Caco-2 (cell line): Measurements from ENCODE around the gene MAPK8IP3. TPM values are rescaled to one million over a fixed set of nuclear protein-coding genes. Genes with fewer than 3 reads are reported as not detected.

Source experiments
- BruUV-seq: library from RNA; stranded (reverse); fragments of 400-500 nt; replicated peaks from 2 replicates; lab custom pipeline; 2021; lab: Mats Ljungman, UMichigan
- CTCF ChIA-PET: fragments of 300-600 bp; sonication (Branson Sonifier 250); formaldehyde crosslinking; loops from one replicate; lab custom pipeline; 2022; ENCODE audit warnings: antibody characterized with exemption; lab: Charles Lee
- POLR2A ChIA-PET: fragments of 300-600 bp; sonication (Branson Sonifier 250); formaldehyde crosslinking; loops from one replicate; lab custom pipeline; 2022; ENCODE audit warnings: antibody characterized with exemption; lab: Charles Lee
- DNase-seq, 2 experiments: peaks; one replicate each; pipeline versions ENCODE4 v3.0.0 to v3.0.0-alpha.2; 2020 to 2022
- H3K27me3 ChIP-seq: replicated peaks from 2 replicates; pipeline ENCODE4 v1.6.0; 2011; ENCODE audit warnings: low read length; ENCODE audit not compliant: control insufficient read depth, insufficient read depth
- H3K36me3 ChIP-seq: 2 replicates; pipeline ENCODE4 v1.5.1; 2011; ENCODE audit warnings: low read length; ENCODE audit not compliant: control insufficient read depth, insufficient read depth
- H3K4me1 ChIP-seq: fragments of 250-450 bp; sonication (Bioruptor Pico); 2 replicates; pipeline ENCODE4 v1.5.1; 2020; ENCODE audit warnings: mild to moderate bottlenecking
- H3K4me3 ChIP-seq: 2 replicates; pipeline ENCODE4 v1.5.1; 2011; ENCODE audit warnings: low read depth, mild to moderate bottlenecking, control low read depth, low read length
- H3K9me3 ChIP-seq: fragments of 250-450 bp; sonication (Bioruptor Pico); 2 replicates; pipeline ENCODE4 v1.5.1; 2020; ENCODE audit warnings: mild to moderate bottlenecking, moderate library complexity
- H3K27ac Mint-ChIP-seq: one replicate; pipeline ENCODE4 v1.8.0; 2022; ENCODE audit warnings: mixed read lengths; ENCODE audit not compliant: unreplicated experiment
- H3K27me3 Mint-ChIP-seq: one replicate; pipeline ENCODE4 v1.8.0; 2022; ENCODE audit warnings: mixed read lengths; ENCODE audit not compliant: insufficient read depth, unreplicated experiment
- H3K36me3 Mint-ChIP-seq: one replicate; pipeline ENCODE4 v1.8.0; 2022; ENCODE audit warnings: mild to moderate bottlenecking, mixed read lengths; ENCODE audit not compliant: insufficient read depth, unreplicated experiment
- H3K4me1 Mint-ChIP-seq: one replicate; pipeline ENCODE4 v1.8.0; 2022; ENCODE audit warnings: low read depth, mixed read lengths; ENCODE audit not compliant: unreplicated experiment
- H3K4me3 Mint-ChIP-seq: one replicate; pipeline ENCODE4 v1.8.0; 2022; ENCODE audit warnings: mild to moderate bottlenecking, moderate library complexity, mixed read lengths; ENCODE audit not compliant: unreplicated experiment
- H3K9me3 Mint-ChIP-seq: one replicate; pipeline ENCODE4 v1.8.0; 2022; ENCODE audit warnings: mixed read lengths; ENCODE audit not compliant: unreplicated experiment
- intact Hi-C: fragments of 100-400 bp; cut with micrococcal nuclease; formaldehyde crosslinking; loops from one replicate; pipeline ENCODE4 v1.10.0; 2022; ENCODE audit not compliant: unreplicated experiment
- total RNA-seq: library from RNA; stranded (reverse); gene quantifications from 2 replicates; pipeline ENCODE4 v1.2.3, GENCODE V29; 2022
- TF ChIP-seq, protein P1 (sequence below), 2 experiments: fragments of 200-600 bp in 1 of 2; IDR thresholded peaks; 1 replicate in 1 of 2; 2 replicates in 1 of 2; pipeline versions ENCODE4 v1.5.1 to v1.8.0; 2011 to 2022; ENCODE audit warnings: antibody characterized with exemption in 1 of 2, control low read depth in 1 of 2, inconsistent platforms in 1 of 2, low read depth in 1 of 2, low read length in 1 of 2, mild to moderate bottlenecking in 1 of 2, moderate library complexity in 1 of 2; ENCODE audit not compliant: insufficient read depth in 1 of 2, severe bottlenecking in 1 of 2, unreplicated experiment in 1 of 2

MAPK8IP3 gene
- total RNA-seq, 1 experiment from 2014 or later: 60.5 TPM

DNA sequence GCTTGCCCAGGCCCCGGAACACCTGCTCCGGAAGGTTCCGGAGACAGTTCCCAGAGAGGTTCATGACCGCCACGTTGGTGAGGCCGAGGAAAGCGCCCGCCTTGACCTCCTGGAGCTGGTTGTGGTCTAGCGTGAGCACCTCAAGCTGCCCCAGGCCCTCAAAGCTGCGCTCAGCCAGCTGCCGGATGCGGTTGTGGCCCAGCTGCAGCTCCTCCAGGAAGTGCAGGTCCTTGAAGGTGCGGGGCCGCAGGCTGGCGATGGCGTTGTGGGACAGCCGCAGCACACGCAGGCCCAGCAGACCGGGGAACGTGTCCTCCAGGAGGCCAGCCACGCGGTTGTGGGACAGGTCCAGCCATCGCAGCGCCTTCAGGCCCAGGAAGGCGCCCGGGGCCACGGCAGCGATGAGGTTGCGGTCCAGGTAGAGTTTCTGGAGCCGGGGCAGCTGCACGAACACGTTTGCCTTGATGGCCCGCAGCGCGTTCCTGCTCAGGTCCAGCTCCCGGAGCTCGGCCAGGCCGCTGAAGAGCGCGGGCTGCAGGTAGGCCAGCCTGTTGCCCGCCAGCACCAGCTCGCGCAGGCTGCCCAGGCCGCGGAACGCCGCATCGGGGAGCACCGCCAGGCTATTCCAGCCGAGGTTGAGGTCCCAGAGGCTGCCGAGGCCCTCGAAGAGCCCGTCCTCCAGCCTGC, 85.4 kb downstream of the MAPK8IP3 start:
- H3K27me3 Mint-ChIP-seq: no peaks in the 10 kb centered on the region
- CTCF ChIA-PET: no interaction called here
- H3K4me3 Mint-ChIP-seq: no peak overlapping the region
- Histone ChIP-seq H3K27me3 (no peaks in the 10 kb centered on the region), H3K4me1 (no peaks in the 10 kb centered on the region), H3K9me3 (no peaks in the 10 kb centered on the region), H3K36me3 (no peaks in the 10 kb centered on the region), H3K4me3 (no peak overlapping the region)
- no peak overlapping the region for H3K27ac Mint-ChIP-seq
- TF ChIP-seq, protein P1, sequence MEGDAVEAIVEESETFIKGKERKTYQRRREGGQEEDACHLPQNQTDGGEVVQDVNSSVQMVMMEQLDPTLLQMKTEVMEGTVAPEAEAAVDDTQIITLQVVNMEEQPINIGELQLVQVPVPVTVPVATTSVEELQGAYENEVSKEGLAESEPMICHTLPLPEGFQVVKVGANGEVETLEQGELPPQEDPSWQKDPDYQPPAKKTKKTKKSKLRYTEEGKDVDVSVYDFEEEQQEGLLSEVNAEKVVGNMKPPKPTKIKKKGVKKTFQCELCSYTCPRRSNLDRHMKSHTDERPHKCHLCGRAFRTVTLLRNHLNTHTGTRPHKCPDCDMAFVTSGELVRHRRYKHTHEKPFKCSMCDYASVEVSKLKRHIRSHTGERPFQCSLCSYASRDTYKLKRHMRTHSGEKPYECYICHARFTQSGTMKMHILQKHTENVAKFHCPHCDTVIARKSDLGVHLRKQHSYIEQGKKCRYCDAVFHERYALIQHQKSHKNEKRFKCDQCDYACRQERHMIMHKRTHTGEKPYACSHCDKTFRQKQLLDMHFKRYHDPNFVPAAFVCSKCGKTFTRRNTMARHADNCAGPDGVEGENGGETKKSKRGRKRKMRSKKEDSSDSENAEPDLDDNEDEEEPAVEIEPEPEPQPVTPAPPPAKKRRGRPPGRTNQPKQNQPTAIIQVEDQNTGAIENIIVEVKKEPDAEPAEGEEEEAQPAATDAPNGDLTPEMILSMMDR (IDR thresholded peaks at IDR 0.05; ENCODE audit: insufficient read depth in 1 of 2, low read depth in 1 of 2, low read length in 1 of 2, severe bottlenecking in 1 of 2, unreplicated experiment in 1 of 2): no peak
- POLR2A ChIA-PET: no interaction called here
- no peaks in the 10 kb centered on the region for H3K9me3 Mint-ChIP-seq
- peaks cover 19% of the 10 kb centered on the region for H3K36me3 Mint-ChIP-seq
- no peaks in the 10 kb centered on the region for H3K4me1 Mint-ChIP-seq
- DNase-seq: no peak
- BruUV-seq: no TSS peak
- intact Hi-C loops: no loop called here

DNA sequence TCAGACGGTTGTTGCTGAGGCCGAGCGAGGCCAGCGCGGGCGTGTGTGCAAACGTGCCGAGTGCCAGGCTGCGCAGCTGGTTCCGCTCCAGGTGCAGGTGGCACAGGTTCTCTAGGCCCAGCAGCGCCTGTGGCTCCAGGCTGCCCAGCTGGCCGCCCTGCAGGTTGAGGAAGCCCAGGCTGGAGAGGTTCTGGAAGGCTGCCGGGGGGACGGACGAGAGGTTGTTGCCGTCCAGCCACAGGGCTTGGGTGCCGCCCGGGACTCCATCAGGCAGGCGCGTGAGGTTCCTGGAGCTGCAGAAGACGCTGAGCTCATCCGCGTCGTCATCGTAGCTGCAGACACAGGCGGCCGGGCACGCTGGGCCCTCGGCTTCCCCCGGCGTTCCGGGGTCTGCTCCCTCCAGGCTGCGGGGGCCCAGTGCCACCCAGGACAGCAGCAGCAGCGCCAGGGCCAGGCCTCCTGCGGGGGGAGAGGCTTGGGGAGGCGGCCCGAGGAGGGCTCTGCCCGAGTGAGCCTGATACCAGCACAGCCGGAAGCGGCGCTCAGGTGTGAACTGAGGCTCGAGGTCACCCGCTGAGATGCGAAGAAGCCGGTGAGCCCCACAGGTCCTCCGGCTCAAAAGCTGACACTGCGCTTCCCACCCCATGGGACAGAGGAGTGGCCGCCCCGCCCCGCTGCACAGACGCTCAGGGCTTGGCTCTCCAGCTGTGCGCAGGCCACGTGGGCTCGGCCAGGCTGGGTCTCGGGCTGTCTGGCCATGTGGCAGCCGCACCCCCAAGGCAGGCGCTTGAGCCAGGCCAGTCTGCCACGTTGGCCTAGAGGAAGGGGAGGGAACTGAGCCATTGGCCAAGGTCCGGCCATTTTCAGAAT, 86.2 kb downstream of the MAPK8IP3 start:
- no peaks in the 10 kb centered on the region for H3K4me1 ChIP-seq
- BruUV-seq: no TSS peak
- Mint-ChIP-seq H3K9me3 (no peaks in the 10 kb centered on the region), H3K27ac (no peak overlapping the region), H3K4me3 (no peak overlapping the region), H3K4me1 (no peaks in the 10 kb centered on the region), H3K36me3 (peaks cover 19% of the 10 kb centered on the region), H3K27me3 (no peaks in the 10 kb centered on the region)
- no peak overlapping the region for H3K4me3 ChIP-seq
- TF ChIP-seq, protein P1 (IDR thresholded peaks at IDR 0.05; ENCODE audit: insufficient read depth in 1 of 2, low read depth in 1 of 2, low read length in 1 of 2, severe bottlenecking in 1 of 2, unreplicated experiment in 1 of 2): no peak
- H3K36me3 ChIP-seq: no peaks in the 10 kb centered on the region
- 0 out of 2 replicates have a peak, but pooled peaks cover under 1% of the 10 kb centered on the region for H3K9me3 ChIP-seq
- DNase-seq: no peak
- POLR2A ChIA-PET: no interaction called here
- H3K27me3 ChIP-seq: no peaks in the 10 kb centered on the region
- intact Hi-C loops: no loop called here
- CTCF ChIA-PET: interaction anchor here (2.1 kb wide), 1 partner anchor 10 kb away, joined by 5 read pairs; the partner anchor contains the start of genes NUBP2 and SPSB3

DNA sequence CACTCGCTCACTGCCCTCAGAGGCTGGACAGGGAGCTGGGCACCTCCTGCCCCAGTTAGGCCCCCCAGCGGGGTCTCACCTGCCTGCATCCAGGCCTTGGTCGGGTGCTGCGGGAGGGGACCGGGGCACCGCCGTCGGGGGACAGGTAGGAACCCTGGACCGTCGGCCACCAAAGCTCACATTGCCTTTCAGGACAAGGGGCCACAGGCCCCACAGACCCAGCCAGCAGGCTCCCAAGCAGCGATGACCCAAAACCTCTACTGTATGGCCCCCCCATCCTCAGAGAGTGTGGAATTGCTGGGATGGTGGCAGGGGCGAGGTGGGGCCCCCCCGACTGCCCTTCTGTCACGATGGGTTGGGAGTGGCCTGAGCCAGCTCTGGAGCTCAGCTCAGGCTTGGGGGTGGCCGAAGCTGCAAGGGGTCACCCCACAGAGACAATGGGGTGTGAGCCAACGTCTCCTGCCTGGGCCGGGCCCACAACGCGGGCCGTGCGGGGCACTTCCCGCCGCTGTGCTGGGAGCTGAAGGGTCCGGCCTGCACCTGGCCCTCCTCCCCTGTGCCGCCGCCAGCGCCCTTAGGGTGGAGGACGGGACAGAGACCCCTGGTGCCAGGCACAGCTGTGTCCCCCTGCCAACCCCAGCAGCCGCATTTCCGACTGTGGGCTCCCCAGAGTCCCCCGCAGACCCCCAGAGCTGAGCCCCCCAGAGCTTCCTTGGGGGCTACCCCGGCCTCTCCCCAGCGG, 87.0 kb downstream of the MAPK8IP3 start:
- POLR2A ChIA-PET: no interaction called here
- Mint-ChIP-seq H3K27ac (no peak overlapping the region), H3K36me3 (peaks cover 13% of the 10 kb centered on the region), H3K4me3 (no peak overlapping the region), H3K4me1 (no peaks in the 10 kb centered on the region), H3K27me3 (no peaks in the 10 kb centered on the region), H3K9me3 (no peaks in the 10 kb centered on the region)
- DNase-seq: no peak
- no peaks in the 10 kb centered on the region for H3K36me3 ChIP-seq
- intact Hi-C loops: no loop called here
- CTCF ChIA-PET: interaction anchor here (2.1 kb wide), 1 partner anchor 10 kb away, joined by 5 read pairs; the partner anchor contains the start of genes NUBP2 and SPSB3
- BruUV-seq: no TSS peak
- peaks cover 8% of the 10 kb centered on the region; the same call in 1 of the 2 replicates for H3K9me3 ChIP-seq
- H3K4me1 ChIP-seq: no peaks in the 10 kb centered on the region
- no peak overlapping the region for H3K4me3 ChIP-seq
- no peaks in the 10 kb centered on the region for H3K27me3 ChIP-seq
- TF ChIP-seq, protein P1 (IDR thresholded peaks at IDR 0.05; ENCODE audit: insufficient read depth in 1 of 2, low read depth in 1 of 2, low read length in 1 of 2, severe bottlenecking in 1 of 2, unreplicated experiment in 1 of 2): no peak
